Measurements from ENCODE around the gene PLA2G4D. TPM values are rescaled to one million over a fixed set of nuclear protein-coding genes. Genes with fewer than 3 reads are reported as not detected.

The PLA2G4D gene
- total RNA-seq, 4 donors from 2014 or later = 0.19 to 5.9 (median 0.23) TPM

- DNase-seq = no peak
- WGBS, 2 donors = 80 to 83% methylated on average over 2 to 4 of the region's 4 CpGs
These were observed 30.1 kb downstream of the PLA2G4D start for GRCh38 chr15:42064271-42064670.

GRCh38 chr15:42063122-42063848 is 31.1 kb downstream of the PLA2G4D start:
- intact Hi-C loops (cut with DNase I) = loop anchor here (5.0 kb wide), 1 partner anchor 76 kb away; no protein-coding TSS in a partner anchor

More at GRCh38 chr15:42064271-42064670, 30.1 kb downstream of the PLA2G4D start:
- intact Hi-C loops (cut with DNase I) = loop anchor here (5.0 kb wide), 1 partner anchor 77 kb away; no protein-coding TSS in a partner anchor
- peaks cover 0 to 17% (median 0%) of the 10 kb centered on the region in 4 donors for H3K27me3 ChIP-seq
- no peak overlapping the region for H3K27ac ChIP-seq
- no peak overlapping the region for H3K4me3 ChIP-seq
- peaks cover 0 to 17% (median 0%) of the 10 kb centered on the region in 3 donors for H3K4me1 ChIP-seq
- no peaks in the 10 kb centered on the region for H3K36me3 ChIP-seq
- TF ChIP-seq POLR2A (IDR thresholded peaks at IDR 0.05) = no peak
- no peak for TF ChIP-seq CTCF (IDR thresholded peaks at IDR 0.05)
- H3K9me3 ChIP-seq = no peaks in the 10 kb centered on the region

GRCh38 chr15:42062284-42062806 is 32.0 kb downstream of the PLA2G4D start:
- no peak for TF ChIP-seq CTCF (IDR thresholded peaks at IDR 0.05)
- TF ChIP-seq POLR2A (IDR thresholded peaks at IDR 0.05) = no peak
- H3K27me3 ChIP-seq = peaks cover 0 to 17% (median 0%) of the 10 kb centered on the region in 4 donors
- H3K4me3 ChIP-seq = no peak overlapping the region
- H3K27ac ChIP-seq = no peak overlapping the region
- DNase-seq = no peak
- no peaks in the 10 kb centered on the region for H3K9me3 ChIP-seq
- peaks cover 0 to 25% (median 0%) of the 10 kb centered on the region in 3 donors for H3K4me1 ChIP-seq
- H3K36me3 ChIP-seq = no peaks in the 10 kb centered on the region
- intact Hi-C loops (cut with DNase I) = loop anchor here (5.0 kb wide), 1 partner anchor 75 kb away; no protein-coding TSS in a partner anchor
- 85 to 87% methylated on average over 4 to 5 of the region's 9 CpGs for WGBS, 2 donors

More at GRCh38 chr15:42063122-42063848, 31.1 kb downstream of the PLA2G4D start:
- H3K4me3 ChIP-seq = no peak overlapping the region
- 69 to 87% methylated on average over 7 to 10 of the region's 12 CpGs for WGBS, 2 donors
- H3K4me1 ChIP-seq = peaks cover 0 to 17% (median 0%) of the 10 kb centered on the region in 3 donors
- no peaks in the 10 kb centered on the region for H3K36me3 ChIP-seq
- no peak for TF ChIP-seq CTCF (IDR thresholded peaks at IDR 0.05)
- no peak overlapping the region for H3K27ac ChIP-seq
- no peaks in the 10 kb centered on the region for H3K9me3 ChIP-seq
- DNase-seq = no peak
- peaks cover 0 to 17% (median 0%) of the 10 kb centered on the region in 4 donors for H3K27me3 ChIP-seq

GRCh38 chr15:42060797-42061196 is 33.6 kb downstream of the PLA2G4D start:
- Histone ChIP-seq H3K4me3 (no peak overlapping the region), H3K36me3 (no peaks in the 10 kb centered on the region), H3K27me3 (peaks cover 0 to 10% (median 0%) of the 10 kb centered on the region in 4 donors), H3K4me1 (peaks cover 7 to 26% (median 7%) of the 10 kb centered on the region in 3 donors), H3K27ac (no peak overlapping the region), H3K9me3 (no peaks in the 10 kb centered on the region)
- no peak for DNase-seq
- intact Hi-C loops (cut with DNase I) = loop anchor here (5.0 kb wide), 1 partner anchor 73 kb away; no protein-coding TSS in a partner anchor
- WGBS, 2 donors = 68 to 72% methylated on average over 5 of the region's 5 CpGs
- TF ChIP-seq POLR2A (IDR thresholded peaks at IDR 0.05) (no peak), CTCF (IDR thresholded peaks at IDR 0.05) (no peak)

DNA sequence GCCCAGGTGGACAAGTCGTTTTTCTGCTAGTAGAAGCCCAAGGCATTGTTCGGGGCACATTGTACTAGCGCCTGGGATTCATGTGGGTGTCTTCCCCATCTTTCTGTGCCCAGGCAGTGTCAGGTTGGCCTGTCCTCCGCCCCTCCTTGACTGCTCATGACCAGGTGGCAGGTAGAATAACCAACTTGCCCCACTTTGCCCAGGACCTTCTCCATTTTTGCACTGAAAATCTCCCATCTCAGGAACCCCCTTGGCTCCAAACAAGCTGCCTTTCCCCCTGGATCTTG is 33.9 kb downstream of the PLA2G4D start:
- intact Hi-C loops (cut with DNase I) = loop anchor here (5.0 kb wide), 1 partner anchor 73 kb away; no protein-coding TSS in a partner anchor
- DNase-seq = no peak
- H3K4me1 ChIP-seq = peaks cover 7 to 24% (median 7%) of the 10 kb centered on the region in 3 donors
- no peak for TF ChIP-seq CTCF (IDR thresholded peaks at IDR 0.05)
- TF ChIP-seq POLR2A (IDR thresholded peaks at IDR 0.05) = no peak
- no peak overlapping the region for H3K4me3 ChIP-seq
- H3K27ac ChIP-seq = no peak overlapping the region
- WGBS, 2 donors = 81% methylated on average over 4 of the region's 4 CpGs
- peaks cover 0 to 7% (median 0%) of the 10 kb centered on the region in 4 donors for H3K27me3 ChIP-seq
- no peaks in the 10 kb centered on the region for H3K36me3 ChIP-seq
- no peaks in the 10 kb centered on the region for H3K9me3 ChIP-seq
